Cerebellar cortex (tissue), 1 donor: ENCODE results near the gene LRRC1.
A peak's percentile ranks its signal among the peaks of the same experiment; 100 is the strongest.

ENCODE experiments used
- DNase-seq: peaks from one replicate; pipeline ENCODE4 v3.0.0-alpha.2; 2015; ENCODE audit warnings: low spot score

Gene LRRC1

DNA sequence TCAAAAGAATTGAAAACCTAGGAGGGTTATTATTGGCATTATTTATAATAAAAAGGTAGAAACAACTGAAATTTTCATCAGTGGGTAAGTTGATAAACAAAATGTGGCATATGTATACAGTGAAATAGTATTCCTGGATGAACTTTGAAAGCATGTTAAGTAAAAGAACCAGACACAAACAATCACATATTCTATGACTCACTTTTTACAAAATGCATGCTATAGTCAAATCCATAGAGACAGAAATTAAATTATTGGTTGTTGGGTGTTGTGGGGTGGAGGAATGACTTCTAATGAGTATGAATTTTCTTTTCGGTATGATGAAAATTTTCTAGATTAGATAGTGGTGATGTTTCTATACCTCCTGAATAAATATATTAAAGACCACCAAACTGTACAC lies 94.6 kb downstream of the LRRC1 start:
- no peak for DNase-seq

DNA sequence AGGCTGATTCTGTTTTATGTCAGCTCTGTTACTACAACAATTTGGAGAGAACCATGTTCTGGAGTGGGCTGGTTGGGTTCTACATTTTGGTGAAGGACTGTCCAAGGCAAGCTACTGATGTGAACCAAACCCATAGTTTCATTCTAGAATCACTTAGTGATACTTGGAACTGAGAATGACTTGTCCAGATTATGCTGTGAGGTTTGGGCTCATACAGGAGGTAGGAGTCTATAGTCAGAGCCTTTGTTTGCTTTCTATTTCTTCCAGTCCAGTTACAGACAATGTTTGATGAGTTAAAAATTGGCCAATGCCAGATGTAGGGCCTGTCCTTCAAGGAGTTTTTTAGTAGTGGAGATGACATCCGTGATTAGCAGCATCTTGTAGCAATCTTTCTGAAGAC lies 97.9 kb downstream of the LRRC1 start:
- no peak for DNase-seq

DNA sequence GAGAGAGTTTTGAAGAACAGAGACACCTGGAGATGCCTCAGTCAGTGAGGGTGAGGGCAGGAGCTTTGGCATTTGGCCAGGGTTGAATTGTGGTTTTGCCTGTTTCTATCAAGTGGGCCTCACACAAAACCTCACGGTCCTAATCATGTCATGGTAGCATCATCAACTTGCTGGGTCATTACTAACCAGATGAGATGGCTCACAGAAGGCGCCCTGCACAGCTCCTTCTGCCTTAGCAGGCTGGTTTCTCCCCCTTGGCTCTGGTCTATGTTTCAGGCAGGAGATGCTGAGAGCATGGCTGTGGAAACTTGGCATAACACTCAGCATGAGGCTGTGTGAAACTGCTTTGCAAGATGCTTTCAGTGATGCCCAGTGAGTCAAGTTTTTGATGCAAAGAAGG lies 99.3 kb downstream of the LRRC1 start:
- peak; percentile 63 for DNase-seq

DNA sequence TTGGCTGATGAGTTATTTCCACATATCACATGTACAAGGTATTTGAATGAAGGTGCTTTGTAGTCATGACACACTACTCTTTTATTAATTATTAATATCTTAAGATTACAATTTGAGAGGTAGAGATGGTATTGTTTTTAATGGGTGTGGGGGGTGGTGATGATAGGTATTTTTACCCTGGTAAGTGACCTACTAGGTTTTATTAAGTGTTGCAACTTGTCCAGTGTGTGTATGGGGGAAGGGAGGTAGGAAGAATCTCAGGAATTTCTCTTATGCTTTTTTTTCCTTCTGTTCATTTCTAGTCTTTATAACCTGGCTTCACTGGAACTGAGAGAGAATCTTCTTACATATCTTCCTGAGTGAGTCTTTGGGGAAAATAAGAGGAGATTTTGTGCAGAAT lies 101.4 kb downstream of the LRRC1 start:
- no peak for DNase-seq

DNA sequence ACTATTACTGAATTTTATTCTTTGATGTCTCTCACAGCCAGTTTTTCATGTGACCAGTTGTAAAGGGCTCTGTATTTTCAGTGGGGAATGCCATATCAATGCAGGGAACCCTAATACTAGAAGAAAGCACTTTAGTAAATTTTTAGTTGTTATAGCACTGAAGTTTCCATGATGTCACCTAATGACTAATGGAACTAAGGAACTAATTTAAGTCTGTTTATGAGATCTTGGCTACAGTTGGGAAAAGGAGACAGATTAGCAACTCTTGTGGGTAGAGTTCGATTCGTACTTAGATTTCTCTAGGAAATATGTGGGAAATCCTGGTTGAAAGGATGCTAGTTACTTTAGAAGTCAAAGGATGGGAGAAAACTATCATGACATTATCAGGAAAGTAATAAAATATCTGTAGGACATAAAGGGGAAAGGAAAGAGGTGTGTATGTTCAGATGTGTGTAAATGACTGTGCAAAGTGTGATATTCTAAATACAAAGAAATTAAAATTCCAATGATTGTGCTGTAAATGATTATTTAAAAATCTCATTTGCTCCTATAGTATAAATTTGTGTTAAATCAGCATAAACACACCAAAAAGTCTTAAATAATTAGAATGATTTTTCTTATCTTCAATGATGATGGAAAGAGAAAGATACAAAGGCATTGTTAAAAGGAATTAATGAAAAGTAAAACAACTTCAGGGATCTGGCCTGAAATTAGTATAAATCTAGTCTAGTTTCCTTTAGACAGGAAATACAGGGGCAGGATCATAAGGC lies 103.4 kb downstream of the LRRC1 start:
- DNase-seq = no peak

DNA sequence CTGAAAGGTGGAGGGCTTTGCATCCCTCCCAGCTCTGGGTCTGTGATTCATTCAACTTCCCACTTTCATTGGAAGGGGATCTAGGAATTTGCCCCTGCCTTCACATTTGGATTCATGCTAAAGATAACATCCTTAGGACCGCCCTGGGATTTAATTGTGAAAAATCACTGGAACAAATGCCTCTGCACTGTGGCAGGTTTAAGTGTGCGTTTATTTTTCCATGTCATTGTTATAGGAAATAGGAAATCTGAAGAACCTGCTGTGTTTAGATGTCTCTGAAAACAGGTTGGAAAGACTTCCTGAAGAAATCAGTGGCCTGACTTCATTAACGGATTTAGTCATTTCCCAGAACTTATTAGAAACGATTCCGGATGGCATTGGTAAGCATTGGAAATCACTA lies 104.7 kb downstream of the LRRC1 start:
- DNase-seq = no peak

DNA sequence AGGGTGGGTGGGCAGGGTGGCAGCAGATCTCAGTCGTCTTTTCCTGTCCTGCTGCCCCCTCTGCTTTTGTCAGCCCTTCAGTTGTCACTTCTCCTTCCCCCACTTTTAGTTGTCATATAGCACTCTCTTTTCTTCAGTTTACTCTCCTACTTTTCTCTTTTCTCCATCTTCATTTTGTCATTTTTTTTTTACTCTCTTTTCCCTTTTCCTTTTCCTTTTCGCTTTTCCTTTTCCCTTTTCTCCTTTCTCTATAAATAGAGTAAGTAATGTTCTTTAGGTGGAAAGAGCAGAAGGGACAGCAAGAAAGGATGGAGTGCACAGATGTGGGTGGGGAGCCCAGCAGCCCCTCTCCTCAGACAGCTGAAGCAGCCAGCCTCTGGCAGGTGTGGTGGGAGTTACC lies 108.6 kb downstream of the LRRC1 start:
- no peak for DNase-seq

DNA sequence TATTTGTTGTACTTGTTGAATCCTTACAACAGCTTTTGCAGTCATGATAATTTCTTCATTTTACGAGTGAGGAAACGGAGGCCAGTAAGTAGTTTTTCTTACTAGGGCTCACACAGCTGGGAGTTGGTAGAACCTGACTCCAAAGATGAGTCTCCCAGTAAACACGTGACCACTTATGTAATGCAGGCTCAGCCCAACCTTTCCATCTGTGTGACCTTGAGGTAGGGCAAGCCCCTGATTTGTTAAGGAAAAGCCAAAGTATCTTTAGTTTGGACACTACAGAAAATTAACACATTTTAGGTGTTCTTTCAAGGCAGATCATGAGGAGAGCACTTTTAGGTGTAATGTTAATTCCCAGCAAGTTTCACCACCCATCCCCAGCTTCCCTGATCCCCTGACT lies 111.3 kb downstream of the LRRC1 start:
- no peak for DNase-seq

DNA sequence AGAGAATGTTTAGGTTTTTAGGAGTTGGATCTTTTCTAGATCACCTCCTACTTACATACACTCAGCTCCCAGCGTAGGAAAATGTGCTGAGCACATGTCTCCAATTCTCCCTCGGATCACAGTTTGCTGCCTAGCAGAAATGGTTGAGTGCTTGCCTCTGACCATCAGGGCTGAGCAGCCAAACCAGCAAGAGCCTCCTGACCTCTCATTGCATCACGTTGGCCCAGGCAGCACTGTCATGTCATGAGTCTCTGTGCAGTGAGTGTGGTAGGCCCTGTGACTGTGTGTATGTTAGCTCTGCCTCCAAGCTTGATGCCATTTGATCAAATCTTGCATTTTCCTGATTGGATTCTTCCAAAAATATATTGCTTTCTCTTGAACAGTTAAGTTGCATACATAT lies 112.0 kb downstream of the LRRC1 start:
- DNase-seq = no peak

DNA sequence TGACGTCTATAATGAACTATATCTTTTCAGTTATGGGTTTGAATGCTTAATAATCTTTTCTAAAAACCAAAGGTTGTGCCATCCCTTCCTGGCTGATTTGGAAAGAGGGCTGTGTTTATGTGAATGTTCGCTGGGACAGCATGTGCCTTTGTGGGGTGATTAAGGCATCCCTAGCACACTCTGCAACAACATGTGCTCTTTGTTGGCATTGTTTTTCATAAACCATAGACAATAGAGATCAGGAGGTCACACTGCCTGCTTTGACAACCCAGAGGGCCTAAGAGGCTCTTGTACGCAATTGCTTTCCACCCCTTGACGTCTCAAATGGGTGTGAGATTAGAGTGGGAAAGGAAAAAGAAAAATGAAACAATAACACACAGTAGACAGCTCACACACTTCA lies 116.0 kb downstream of the LRRC1 start:
- no peak for DNase-seq

DNA sequence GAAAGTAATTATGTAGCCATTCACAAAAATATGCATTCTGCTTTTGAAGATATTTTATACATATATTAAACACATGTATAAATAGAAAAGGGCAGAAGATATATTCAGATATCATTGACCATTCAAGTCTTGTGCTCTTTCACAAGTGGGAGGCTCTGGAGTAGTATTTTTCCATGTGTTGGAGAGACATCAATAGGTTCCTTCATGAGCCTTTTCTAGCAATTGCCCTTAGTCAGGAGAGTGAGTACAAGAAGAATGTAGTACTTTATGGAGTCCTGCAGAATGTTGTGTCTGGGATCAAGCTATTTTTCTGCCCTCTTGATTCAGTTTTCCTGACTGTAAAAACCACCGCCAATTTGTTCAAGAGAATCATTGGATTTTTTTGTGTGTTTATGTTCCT lies 117.9 kb downstream of the LRRC1 start:
- DNase-seq = no peak

DNA sequence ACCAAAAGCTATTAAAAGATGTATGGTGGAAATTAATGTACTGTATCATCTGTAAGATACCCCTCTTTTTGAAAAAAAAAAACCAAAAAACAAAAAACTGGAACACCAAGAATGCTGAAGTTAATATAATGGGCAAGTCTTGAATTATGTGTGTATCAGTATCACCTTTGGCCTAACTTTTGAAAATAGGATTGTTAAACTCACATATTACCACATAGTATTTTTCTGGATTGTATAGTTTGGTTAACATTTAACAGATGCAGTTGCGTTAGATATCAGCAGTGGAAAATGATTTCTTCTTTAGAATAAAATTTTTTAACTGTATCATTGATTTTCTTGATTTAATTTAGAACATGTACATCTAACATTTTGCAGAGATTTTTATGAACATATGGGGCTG lies 118.5 kb downstream of the LRRC1 start:
- DNase-seq = no peak

DNA sequence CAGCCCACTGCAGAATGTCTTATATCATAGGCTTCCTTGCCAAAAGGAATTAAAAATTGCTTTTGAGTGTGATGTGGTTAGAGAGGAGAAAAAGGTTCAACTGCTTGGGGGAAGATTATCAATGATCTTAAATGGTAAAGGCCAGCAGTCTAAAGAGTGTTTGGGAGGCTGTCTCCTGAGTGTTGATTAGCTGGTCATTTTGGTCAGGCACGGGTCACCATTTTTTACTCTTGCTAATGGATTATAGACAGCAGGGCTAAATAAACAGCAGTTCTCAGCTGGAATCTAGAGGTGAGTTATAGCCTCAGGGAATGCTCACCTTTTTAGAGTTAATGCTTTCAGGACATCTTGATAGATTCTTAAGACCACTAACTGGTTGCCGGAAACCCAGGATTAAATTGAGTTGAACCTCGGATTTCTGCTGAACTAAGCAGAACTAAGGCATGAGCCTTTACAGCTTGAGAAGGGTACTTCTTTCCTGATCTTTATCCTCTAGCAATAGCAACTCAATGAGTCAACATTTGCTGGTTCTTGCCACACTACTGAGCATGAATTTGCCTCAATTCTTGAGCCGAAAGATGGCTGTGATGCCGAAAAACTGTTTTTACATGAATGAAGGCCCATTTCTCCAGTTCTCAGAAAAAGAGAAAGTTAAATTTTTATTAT lies 120.4 kb downstream of the LRRC1 start:
- DNase-seq = no peak

DNA sequence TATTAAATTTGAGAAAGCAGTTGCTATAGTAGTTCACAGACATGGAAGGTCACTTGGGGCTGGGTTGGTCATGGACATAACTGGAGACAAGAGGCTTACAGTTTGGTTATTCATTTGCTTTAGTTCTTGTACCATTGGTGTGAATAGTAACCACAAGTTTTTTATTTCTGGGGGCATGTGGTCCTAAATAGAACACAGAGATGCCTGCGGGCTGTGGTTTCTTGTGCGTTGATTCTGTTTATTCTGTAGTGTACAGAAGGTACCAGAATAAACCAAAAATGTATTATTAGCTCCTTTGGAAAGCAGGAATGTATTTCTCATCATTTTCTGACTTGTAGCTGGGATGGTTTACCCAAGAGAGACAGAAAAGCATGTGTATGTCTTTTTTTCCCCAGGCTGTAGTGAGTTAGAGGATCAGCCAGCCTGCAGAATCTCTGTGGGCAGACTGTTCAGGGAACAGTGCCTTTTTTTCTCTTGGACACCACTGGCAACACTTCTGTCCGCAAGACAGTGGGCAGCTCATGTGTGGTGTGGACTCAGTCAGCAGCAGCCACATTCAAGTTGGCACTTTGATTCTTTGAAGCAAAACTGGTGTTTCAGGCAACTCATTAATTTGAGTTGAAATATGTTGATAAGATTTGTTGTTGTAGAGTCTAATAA lies 122.1 kb downstream of the LRRC1 start:
- DNase-seq = no peak

DNA sequence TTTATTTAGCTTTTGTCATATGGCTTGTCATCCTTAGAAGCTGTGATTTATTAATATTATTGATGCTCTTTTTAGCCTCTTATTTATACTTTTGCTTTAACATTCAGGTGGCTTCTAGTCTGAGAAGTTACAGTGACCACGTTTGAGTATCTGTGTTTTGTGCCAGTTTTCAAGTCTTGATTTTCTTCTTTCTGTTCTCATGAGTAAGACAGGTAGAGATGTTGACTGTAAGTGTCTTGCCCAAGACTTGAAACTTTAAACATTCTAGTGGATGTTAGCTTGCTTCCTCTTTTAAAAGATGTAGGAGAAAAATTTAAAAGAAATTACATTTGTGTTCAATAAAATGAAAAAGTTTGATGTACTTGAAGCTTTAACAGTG lies 122.6 kb downstream of the LRRC1 start:
- DNase-seq = no peak

DNA sequence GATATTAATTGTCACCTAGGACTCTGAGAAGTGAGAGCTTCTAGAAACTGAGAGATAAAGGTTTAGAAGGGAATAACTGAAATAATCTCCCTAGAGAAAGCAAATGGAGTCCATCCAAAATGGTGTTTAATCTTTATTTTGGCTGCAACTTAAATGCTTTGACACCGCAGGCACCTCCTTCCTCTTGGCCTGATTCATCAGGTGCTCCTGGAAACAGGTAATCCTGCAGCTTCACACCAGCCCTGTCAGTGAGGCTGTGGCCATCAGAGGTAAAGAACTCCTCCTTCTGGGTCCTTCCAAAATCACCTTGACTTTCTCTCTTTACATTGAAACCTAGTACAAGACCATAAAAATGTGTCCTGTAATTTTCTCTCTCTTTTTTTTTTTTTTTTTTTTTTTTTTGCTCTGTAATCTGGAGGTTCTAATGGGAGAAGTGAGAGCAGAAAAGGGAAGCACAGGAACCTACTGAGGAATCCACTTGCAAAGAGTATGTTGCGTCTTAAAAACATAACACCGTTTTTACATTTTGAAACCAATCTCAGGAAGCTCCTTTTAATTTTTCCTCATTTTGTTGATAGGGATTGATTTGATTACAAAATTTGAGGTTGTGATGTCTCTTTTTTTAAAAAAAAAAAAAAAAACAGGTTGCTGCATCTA lies 124.2 kb downstream of the LRRC1 start:
- DNase-seq = no peak

DNA sequence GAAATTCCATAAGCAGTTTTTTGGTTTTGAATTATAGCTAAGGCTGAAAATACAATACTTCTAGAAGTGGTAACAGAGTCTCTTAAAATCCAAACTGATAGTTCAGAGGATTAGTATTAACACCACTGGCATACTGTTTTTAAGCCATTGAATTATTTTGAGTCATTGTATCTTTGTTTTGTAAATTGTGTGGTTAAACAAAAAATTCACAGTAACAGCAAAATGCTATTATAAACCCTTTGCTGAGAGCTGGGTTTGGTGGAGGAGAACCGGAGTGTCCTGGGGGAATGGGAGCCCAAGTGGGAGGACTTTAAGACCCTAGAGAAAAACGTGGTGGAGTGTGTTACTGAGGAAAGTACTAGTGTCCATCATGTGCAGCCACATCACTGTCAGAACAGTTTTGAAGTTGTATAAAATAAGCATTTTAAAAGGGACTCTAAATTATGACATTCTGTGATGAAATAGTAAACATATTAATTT lies 125.1 kb downstream of the LRRC1 start:
- DNase-seq = no peak

DNA sequence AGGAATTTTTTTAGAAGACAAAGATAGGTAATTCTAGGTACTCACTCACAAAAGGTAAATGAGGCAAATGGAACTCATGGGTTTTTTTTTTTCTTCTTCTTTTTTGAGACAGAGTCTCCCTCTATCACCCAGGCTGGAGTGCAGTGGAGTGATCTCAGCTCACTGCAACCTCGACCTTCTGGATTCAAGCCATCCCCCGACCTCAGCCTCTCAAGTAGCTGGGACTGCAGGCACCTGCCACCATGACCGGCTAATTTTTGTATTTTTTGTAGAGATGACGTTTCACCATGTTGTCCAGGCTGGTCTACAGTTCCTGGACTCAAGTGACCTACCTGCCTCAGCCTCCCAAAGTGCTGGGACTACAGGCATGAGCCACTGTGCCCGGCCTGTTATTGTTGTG lies 126.1 kb downstream of the LRRC1 start:
- DNase-seq = no peak

DNA sequence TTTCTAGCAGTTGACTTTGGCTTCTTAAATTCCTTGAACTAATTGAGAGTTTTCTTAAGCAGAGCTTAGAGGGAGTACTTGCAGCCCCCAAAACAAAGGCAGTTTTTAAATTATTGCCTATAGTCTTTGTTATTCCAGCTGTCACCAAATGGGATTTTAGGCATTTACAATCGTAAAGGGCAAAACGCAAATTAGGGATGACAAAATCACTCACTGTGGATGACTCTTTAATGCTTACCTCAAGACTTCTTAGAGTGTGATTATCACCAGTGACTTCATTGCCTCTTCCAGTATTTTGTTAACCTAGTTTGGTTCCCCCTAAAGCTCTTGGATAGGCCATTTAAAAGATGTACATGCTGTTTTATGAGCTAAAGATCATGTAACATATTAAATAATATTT lies 126.8 kb downstream of the LRRC1 start:
- DNase-seq = no peak

DNA sequence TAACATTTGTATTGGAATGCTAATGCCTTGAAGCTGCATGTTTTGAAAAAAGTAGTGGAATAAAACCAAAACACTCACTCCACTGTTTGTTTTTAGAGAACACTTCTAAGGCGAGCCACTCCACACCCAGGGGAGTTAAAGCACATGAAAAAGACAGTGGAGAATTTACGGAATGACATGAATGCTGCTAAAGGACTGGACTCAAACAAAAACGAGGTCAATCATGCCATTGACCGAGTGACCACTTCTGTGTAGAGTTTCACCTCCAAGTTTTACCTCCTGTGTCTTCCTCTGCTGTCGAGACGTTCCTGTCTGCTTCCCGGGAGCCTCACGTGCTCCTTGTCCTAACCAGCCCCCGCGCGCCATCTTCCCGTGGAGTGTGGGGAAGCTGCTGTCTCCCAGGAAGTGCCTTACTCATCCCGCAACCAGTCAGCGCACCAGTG lies 127.8 kb downstream of the LRRC1 start:
- DNase-seq = no peak

DNA sequence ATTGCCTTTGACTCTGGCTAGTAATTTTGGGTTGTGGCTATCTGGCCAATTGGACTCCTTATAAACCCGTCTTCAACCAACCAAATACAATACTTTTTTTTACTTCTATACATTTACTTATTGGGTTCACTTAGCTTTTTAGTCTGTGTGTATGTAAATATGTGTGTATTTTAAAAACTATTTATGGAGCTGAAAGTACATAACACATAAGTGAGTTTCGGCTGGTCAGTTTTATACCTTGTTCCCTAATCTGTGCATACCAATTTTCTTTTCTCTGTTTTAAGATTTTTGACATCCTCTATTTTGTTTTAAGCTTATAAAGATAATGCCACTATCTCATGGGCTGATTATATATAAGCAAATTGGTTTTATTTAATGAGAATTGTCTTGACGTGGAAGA lies 129.5 kb downstream of the LRRC1 start:
- no peak for DNase-seq

DNA sequence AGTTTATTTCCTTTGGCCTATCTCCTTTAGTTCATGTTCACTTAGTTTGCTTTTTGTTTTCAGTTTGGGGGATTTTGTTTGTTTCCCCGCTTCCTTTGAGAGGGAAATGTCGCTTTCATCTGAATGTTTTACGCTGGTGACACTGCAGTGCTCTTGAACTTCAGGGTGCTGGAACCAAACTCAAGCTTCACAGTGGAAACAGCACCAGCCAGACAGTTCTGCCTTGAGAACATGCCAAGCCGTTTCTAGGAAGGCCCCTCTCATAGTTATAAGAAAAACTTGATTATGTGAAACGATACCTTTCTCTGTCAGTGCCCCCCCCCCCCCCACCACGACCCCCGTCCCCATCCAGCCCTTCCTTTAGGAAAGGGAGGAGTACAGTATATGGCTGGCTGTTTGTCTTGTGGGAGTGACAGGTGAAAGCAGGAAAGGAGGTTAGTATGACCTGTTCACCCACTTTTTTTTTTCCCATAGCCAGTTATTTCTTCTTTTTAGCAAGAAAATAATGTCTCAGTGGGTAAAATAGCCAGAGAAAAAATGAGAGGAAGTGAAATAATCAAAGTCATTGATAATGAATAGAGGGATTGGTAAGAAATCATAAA lies 130.1 kb downstream of the LRRC1 start:
- no peak for DNase-seq
